Astrocyte of the hippocampus (primary cell): Measurements from ENCODE around the gene PON2.

Experiments
- DNase-seq: peaks from one replicate; pipeline ENCODE4 v3.0.0; 2011; ENCODE audit warnings: low read depth, low spot score

Gene PON2

GRCh38 chr7:95444796-95445195 is 10.0 kb upstream of the PON2 start:
- no peak for DNase-seq

DNA sequence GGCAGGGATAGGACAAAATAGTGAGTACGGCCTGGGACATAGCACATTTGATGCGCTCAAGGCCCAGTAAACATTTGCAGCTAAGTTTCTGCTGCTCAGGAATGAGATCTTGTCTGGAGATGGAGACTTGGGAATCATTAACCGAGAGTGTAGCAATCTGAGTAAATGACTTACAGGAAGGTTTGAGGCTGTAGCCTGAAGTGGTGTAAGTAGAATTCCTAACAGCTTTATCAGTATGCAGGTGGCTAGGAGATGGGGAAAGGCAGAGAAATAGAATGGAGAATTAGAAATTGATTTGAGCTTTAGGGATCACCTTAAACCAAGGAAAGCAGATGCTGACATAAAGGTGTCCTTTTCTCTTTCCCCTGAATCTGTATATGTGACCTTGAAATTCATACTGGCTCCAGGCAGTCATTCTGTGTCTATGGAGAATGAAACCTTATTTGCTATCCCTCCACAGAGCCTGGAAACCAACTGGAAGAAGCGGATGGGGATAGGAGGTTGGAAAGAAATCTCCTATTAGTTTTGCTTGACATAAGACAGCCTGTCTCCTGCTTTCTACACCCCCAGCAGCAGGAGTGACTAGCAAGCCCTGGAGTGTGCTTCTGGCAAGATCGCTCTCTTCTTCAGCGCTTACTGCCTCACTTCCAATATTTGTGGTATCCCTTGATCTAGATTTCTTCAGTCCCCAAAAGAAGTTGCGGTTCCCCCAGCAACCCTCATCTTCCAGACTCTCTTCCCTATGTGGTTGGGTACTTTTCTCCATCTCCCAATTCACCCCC is 6.4 kb upstream of the PON2 start:
- DNase-seq = no peak

GRCh38 chr7:95440394-95441038 is 5.7 kb upstream of the PON2 start:
- no peak for DNase-seq

DNA sequence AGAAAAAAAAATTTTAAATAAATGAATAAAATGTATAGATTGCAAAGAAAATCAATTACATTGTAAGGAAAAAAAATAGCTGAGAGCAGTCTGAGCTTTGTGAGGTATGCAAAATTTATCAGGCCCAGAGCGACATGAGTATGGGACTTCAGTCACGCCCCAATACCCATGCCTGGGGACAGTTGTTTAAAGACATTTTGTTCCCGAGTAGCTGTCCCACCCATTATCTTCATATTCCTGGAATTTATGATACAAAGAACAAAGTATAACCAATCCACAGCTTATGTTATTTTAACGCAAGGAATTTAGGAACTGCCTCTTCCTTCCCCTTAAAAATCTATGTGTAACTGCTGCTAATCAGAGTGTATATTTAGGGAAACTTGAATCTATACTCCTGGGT is 1.6 kb upstream of the PON2 start:
- DNase-seq = no peak

DNA sequence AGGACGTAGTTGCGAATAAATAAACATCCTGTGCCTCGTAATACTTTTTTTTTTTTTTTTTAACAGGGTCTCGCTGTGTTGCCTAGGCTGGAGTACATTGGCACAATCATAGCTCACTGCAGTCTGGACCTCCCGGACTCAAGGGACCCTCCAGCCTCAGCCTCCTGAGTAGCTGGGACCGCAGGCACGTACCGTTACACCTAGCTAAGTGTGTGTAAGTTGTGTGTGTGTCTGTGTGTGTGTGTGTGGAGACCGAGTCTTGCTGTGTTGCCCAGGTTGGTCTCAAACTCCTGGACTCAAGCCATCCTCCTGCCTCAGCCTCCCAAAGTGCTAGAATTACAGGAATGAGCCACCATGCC is 573 bp upstream of the PON2 start:
- no peak for DNase-seq

- no peak for DNase-seq
Observed at GRCh38 chr7:95433952-95434556, 774 bp downstream of the PON2 start.

- DNase-seq = no peak
Observed at GRCh38 chr7:95433129-95433528, 1.7 kb downstream of the PON2 start.

DNA sequence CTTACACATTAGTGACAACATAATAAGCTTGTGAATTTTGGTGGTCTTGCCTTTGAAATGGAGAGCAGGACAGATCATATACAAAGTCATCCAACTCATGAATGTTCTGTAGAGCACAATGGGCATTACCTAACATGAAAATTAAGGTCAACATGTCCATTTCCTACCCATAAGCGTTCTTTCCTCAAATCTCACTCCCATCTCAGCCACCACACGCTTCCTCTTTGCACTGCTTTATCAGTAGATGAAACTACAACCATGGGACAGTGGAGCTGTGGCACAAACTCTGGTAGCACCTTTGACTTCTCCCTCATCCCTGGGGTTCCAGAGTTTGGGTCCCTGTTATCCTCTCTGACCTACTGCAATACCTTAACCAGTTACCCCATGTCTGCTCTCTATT is 2.2 kb downstream of the PON2 start:
- no peak for DNase-seq

- DNase-seq = peak; percentile 43
Observed at GRCh38 chr7:95430864-95431263, 4.0 kb downstream of the PON2 start.

DNA sequence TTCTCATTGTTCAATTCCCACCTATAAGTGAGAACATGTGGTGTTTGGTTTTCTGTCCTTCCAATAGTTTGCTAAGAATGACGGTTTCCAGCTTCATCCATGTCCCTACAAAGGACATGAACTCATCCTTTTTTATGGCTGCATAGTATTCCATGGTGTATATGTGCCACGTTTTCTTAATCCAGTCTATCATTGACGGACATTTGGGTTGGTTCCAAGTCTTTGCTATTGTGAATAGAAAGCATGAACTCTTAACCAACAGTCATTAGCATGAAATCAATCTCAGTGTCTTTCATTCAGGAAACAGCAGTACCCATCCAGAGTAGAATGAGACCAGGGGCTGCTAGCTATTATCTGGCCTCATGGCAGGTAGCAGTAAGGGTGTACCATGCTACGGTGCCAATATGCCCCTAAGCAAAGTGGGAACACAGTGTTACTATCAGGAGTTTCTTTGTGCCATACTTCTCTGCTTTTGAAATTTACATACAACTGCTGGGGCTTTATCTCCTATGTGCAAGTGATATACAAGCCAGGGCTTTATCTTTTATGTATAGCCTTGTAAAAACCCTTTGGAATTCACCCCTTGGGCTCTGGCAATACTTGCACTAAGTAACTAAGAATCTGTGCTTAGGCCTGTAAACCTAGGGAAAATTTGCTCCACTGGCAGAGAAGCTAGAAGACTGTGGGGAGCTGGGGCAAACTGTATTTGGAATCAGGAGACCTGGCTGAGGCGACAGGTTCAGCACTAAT is 5.4 kb downstream of the PON2 start:
- DNase-seq = no peak

DNA sequence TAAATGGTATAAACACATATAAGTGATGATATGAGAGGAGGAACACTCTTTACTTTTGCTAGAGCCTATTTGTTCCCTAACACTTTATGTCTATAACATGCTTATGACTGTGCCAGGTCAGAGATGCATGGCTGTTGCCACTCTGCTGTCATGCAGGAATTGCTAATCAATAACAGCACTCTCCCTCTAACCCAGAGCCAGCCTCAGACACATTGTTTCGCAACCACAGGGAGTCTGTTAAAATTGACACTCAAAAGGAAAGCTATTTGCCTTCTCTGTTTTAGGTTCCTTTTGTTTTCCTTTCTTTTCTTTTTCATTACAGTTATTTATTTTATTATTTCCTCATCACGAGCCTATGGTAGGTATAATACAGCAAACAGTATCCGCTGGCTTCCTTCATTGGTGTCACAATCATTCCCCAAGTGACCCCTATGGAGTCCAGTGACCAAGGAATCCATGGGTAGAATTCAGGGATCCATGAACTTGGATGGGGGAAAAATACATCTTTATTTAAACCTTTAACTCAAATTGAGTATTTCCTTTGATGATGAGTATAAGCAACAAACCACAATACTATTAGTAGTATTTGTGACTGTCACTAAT is 6.8 kb downstream of the PON2 start:
- DNase-seq = no peak

DNA sequence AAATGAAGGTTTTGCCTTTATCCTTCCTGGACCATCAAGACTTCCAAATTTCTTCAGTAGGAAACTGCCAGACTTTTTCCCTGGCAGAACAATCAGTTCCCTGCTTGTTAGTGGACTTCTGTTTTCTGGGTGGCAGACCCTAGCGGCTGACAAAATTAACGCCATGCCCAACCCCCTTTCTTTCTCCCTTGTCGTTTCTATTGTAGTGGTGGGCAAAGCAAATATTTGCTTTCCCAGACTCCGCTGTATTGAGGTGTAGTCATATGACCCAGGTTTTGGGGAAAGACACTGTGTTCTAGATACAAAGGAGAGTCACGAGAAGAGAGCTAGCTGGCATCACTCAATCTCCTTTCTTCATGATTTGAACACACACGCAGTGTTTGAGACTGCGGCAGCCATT is 7.7 kb downstream of the PON2 start:
- DNase-seq = no peak

DNA sequence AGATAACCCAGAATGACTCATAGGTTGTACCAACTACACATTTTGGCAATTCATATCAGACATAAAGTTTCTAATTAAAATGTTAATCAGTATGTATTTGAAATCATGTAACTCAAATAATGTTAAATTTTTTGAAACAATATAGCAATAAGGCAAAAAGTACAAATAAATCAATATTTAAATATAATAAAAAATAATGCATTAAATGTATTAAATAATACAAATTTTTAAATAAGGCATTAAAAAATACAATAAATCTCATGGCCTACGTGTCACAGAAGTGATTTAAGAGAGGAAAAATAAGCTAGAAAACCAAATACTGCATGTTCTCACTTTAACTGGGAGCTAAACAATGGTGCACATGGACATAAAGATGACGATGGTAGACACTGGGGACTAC is 9.1 kb downstream of the PON2 start:
- DNase-seq = no peak

GRCh38 chr7:95424716-95425115 is 10.1 kb downstream of the PON2 start:
- DNase-seq = no peak

- DNase-seq = peak; percentile 36
Observed at GRCh38 chr7:95421847-95422444, 12.9 kb downstream of the PON2 start.

- peak; percentile 82 for DNase-seq
Observed at GRCh38 chr7:95421000-95421846, 13.6 kb downstream of the PON2 start.

GRCh38 chr7:95412075-95412474 is 22.8 kb downstream of the PON2 start:
- DNase-seq = no peak

- no peak for DNase-seq
Observed at GRCh38 chr7:95411666-95412065, 23.2 kb downstream of the PON2 start.

DNA sequence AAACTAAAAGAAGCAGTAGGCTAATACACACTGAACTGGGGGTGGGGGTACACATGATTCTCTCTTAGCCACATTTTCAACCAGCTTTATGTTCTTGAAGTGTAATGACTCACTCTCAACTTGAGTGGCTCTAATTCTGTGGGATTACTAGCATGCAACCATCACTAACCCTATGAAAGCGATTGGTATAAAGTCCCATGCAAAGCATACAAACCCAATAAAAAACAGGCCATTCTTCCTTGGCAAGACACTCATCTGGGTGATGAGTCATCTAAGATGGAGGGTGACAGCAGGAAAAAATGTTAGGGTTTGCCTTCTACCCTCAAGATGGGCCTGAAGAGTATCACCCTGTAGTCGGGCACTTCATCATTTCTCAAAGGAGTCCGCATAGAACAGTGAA is 23.8 kb downstream of the PON2 start:
- peak; percentile 41 for DNase-seq

GRCh38 chr7:95407751-95408150 is 27.1 kb downstream of the PON2 start:
- DNase-seq = no peak

GRCh38 chr7:95405800-95406199 is 29.0 kb downstream of the PON2 start:
- no peak for DNase-seq
